K562 (cell line): ENCODE measurements around the gene ANTKMT. TPM values are rescaled to one million over a fixed set of nuclear protein-coding genes. Genes with fewer than 3 reads are reported as not detected.
A peak's percentile ranks its signal among the peaks of the same experiment; 100 is the strongest.

Experiments
- BRD4 ChIP-seq: fragments of 200-600 bp; sonication (generic); IDR thresholded peaks from 2 replicates; pipeline ENCODE4 v1.6.1; 2017; ENCODE audit warnings: inconsistent platforms
- BRF2 ChIP-seq: IDR thresholded peaks from 3 replicates; pipeline ENCODE4 v1.6.1; 2011; ENCODE audit warnings: borderline replicate concordance, mild to moderate bottlenecking; ENCODE audit not compliant: insufficient read length, insufficient read depth
- CBX5 ChIP-seq: IDR thresholded peaks from 2 replicates; pipeline ENCODE4 v1.6.1; 2014; ENCODE audit warnings: low read depth, borderline replicate concordance
- COPS2 ChIP-seq: fragments of 450-650 bp; conservative IDR thresholded peaks from 2 replicates; pipeline ENCODE4 v1.6.1; 2016; ENCODE audit warnings: mild to moderate bottlenecking, moderate library complexity
- ETV6 ChIP-seq, 3 experiments: fragments of 150-350 bp in 1 of 3; sonication (generic) in 1 of 3; formaldehyde crosslinking in 1 of 3; IDR thresholded peaks; 2 replicates each; pipeline versions ENCODE4 v1.6.1 to v1.8.0; 2014 to 2022; ENCODE audit warnings: borderline replicate concordance in 2 of 3, low read depth in 2 of 3, antibody characterized with exemption in 1 of 3, low read length in 1 of 3, mild to moderate bottlenecking in 1 of 3, missing genetic modification reagents in 1 of 3
- EWSR1 ChIP-seq: fragments of 450-650 bp; IDR thresholded peaks from 2 replicates; pipeline ENCODE4 v1.6.1; 2018; ENCODE audit warnings: borderline replicate concordance, mild to moderate bottlenecking, low read depth, moderate library complexity; ENCODE audit not compliant: partially characterized antibody
- MGA ChIP-seq: fragments of 450-650 bp; IDR thresholded peaks from 2 replicates; pipeline ENCODE4 v1.6.1; 2016; ENCODE audit warnings: mild to moderate bottlenecking, moderate library complexity
- NFIC ChIP-seq: fragments of 450-650 bp; IDR thresholded peaks from 2 replicates; pipeline ENCODE4 v1.6.1; 2017; ENCODE audit warnings: mild to moderate bottlenecking, inconsistent platforms
- PHTF2 ChIP-seq: fragments of 250-450 bp; sonication (Bioruptor Pico); IDR thresholded peaks from 2 replicates; pipeline ENCODE4 v1.5.0; 2021; ENCODE audit warnings: mild to moderate bottlenecking
- RAD51 ChIP-seq: fragments of 450-650 bp; IDR thresholded peaks from 2 replicates; pipeline ENCODE4 v1.7.1; 2016; ENCODE audit warnings: low read depth, mild to moderate bottlenecking, borderline replicate concordance
- SPI1 ChIP-seq: IDR thresholded peaks from 2 replicates; pipeline ENCODE4 v1.6.1; 2011; ENCODE audit warnings: low read depth, low read length, control low read depth, borderline replicate concordance
- TCF7 ChIP-seq: sonication (generic); IDR thresholded peaks from 2 replicates; pipeline ENCODE4 v1.6.1; 2016; ENCODE audit warnings: antibody characterized with exemption, borderline replicate concordance
- WHSC1 ChIP-seq: IDR thresholded peaks from one replicate; pipeline ENCODE4 v1.6.1; 2012; ENCODE audit warnings: low read length, control low read depth, inconsistent platforms
- ZNF511 ChIP-seq: sonication (generic); formaldehyde crosslinking; IDR thresholded peaks from 2 replicates; pipeline ENCODE4 v1.8.0; 2022; ENCODE audit warnings: mild to moderate bottlenecking, missing genetic modification reagents
- polyA plus RNA-seq, 8 experiments: library from polyadenylated mRNA; depleted of rRNA in 4 of 8; stranded (reverse) in 5 of 8; unstranded in 3 of 8; fragments of >200 nt; fragmentation: Nextera tagmentation in 2 of 8; fragmentation: Illumina TruSeq in 1 of 8; extraction: Ambion mirVana in 2 of 8; extraction: Trizol in 1 of 8; gene quantifications; 2 replicates each; pipeline versions ENCODE4 v1.2.1 to v1.2.3, GENCODE V29; 2011 to 2014; ENCODE audit warnings: inconsistent platforms in 1 of 8, missing spikeins in 1 of 8
- total RNA-seq, 7 experiments: library from RNA; depleted of rRNA in 6 of 7; stranded (reverse); fragments of >200 nt in 6 of 7; fragmentation: Illumina TruSeq in 2 of 7; extraction: Trizol in 2 of 7; gene quantifications; 2 replicates each; pipeline versions ENCODE4 v1.2.1 to v1.2.3, GENCODE V29; 2011 to 2021; ENCODE audit warnings: low replicate concordance in 1 of 7

Gene ANTKMT
- total and polyA plus RNA-seq, 9 of the 15 experiments (the other 6 are each of a cell fraction or from before 2014, with no cell fraction given), result 0.58 to 217 (median 19.1) TPM

GRCh38 chr16:740764-741505 is 20.0 kb downstream of the ANTKMT start, which contains the start of gene CIAO3 (continued):
- peak; percentile 86 for TF ChIP-seq MGA
- 0 out of 2 replicates have a peak, but pooled peaks have one; percentile 21 for TF ChIP-seq CBX5
- TF ChIP-seq PHTF2 (CRISPR knock-in tag), result no peak
- TF ChIP-seq BRF2, result no peak
- no peak for TF ChIP-seq WHSC1
- TF ChIP-seq ETV6 (IDR thresholded peaks at IDR 0.05; ENCODE audit: borderline replicate concordance in 1 of 2, low read depth in 2 of 2, low read length in 1 of 2), result no peak
- no peak for TF ChIP-seq ETV6 (CRISPR knock-in tag; IDR thresholded peaks at IDR 0.05; ENCODE audit: borderline replicate concordance)
- TF ChIP-seq ZNF511 (CRISPR knock-in tag), result no peak
- TF ChIP-seq COPS2, result no peak
- TF ChIP-seq NFIC, result 0 out of 2 replicates have a peak, but pooled peaks have one; percentile 3
- TF ChIP-seq BRD4, result 0 out of 2 replicates have a peak, but pooled peaks have one; percentile 38
- TF ChIP-seq TCF7, result peak; percentile 88; the same call in 1 of the 2 replicates
- no peak for TF ChIP-seq RAD51
- TF ChIP-seq EWSR1, result no peak
- peak; percentile 47; the same call in 1 of the 2 replicates for TF ChIP-seq SPI1
